NCI-H146 (cell line): ENCODE results near the gene GOLGA6L26.
"Not testable (repeated sequence)": the region's sequence is repeated elsewhere in the genome, so short reads cannot be mapped to it uniquely, and the experiment has no call there.

Source experiments
- DNase-seq: peaks from one replicate; lab custom pipeline; 2025; lab: John Stamatoyannopoulos, UW

GOLGA6L26 gene

GRCh38 chr15:23334096-23334495, at the start of gene GOLGA6L26:
Gene GOLGA6L26, minus strand, starts transcription at chr15:23334196. Its CDS starts 61 bp downstream, at chr15:23334135.
- not testable (repeated sequence) for DNase-seq

DNA sequence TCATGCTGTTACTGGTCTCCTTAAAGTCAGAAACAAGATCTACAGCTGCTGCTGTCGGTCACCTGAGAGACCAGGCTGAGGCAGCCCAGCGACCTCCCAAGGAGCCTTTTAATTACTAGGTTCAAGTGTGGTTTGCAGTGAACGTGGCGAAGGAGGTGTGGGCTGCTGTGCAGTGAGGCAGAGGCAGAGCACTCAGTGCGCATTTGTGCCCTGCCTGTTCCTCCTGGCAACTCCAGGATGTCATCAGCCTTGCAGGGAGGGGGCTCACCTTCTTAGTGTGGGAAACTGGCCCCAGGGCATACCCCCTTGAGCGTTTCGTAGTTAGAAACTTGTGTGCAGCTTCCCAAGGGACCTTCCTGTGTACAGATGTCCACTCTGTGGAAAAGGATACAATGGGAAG, 47.2 kb upstream of the GOLGA6L26 start:
- DNase-seq, result not testable (repeated sequence)

- DNase-seq, result not testable (repeated sequence)
These were observed 46.7 kb upstream of the GOLGA6L26 start for GRCh38 chr15:23380700-23381099.

GRCh38 chr15:23378946-23379345, 45.0 kb upstream of the GOLGA6L26 start:
- not testable (repeated sequence) for DNase-seq

GRCh38 chr15:23374226-23374625, 40.2 kb upstream of the GOLGA6L26 start:
- DNase-seq, result not testable (repeated sequence)

GRCh38 chr15:23372891-23373600, 39.0 kb upstream of the GOLGA6L26 start:
- not testable (repeated sequence) for DNase-seq

- no peak for DNase-seq
These were observed 38.3 kb upstream of the GOLGA6L26 start for GRCh38 chr15:23372284-23372683.

DNA sequence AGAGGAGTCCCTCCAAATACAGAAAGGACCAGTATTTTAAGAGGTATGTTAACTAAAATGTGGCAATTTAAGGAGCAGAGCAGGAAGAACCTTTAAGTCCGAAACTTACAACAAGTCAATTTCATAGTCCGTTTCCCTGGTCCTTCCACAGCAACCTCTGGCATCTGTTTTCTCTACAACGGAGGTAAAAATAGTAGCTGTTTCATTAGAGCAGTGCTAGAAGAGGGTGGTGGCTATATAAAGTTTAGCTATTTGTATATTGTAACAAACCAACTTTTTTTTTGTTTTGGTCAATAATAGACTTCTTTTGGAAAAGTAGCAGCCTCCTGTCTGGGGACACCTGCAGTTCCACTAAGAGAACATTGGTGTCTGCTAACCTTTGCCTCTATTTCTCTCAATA, 37.9 kb upstream of the GOLGA6L26 start:
- DNase-seq, result not testable (repeated sequence)

- not testable (repeated sequence) for DNase-seq
These were observed 37.1 kb upstream of the GOLGA6L26 start for GRCh38 chr15:23371134-23371533.

DNA sequence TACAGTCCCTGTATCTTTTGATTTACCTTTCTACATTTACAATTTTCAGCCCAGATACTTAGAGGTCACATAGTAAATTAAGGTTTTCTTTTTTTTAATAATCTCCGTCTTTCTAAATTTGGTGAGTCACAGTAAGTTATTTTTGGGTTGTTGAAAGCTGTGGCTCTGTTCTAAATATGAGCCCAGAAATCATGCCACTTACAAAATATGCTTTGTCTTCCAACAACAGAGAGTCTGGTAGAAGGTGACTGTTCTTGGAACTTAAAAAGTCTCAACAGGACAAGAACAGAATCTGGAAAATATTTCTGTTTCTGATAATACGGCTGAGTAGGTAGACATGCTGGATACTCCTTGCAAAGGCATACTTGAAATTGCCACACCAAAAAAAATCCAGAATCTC, 36.6 kb upstream of the GOLGA6L26 start:
- no peak for DNase-seq

DNA sequence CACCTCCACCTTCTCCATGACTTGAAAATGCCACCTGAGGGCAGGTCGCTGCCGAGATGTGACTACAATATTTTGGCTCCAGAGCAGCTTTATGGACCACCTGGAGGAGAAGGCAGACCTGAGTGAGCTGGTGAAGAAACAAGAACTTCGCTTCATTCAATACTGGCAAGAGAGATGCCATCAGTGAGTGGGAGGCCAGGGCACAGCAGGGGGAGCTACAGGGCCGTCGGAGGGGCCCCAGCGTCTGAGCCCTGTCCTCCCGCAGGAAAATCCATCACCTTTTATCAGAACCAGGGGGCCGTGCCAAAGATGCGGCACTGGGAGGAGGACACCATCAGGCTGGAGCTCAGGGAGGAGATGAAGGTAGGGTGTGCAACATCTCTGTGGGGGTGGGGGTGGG, 30.3 kb upstream of the GOLGA6L26 start:
- DNase-seq, result not testable (repeated sequence)

GRCh38 chr15:23362622-23363021, 28.6 kb upstream of the GOLGA6L26 start:
- not testable (repeated sequence) for DNase-seq

DNA sequence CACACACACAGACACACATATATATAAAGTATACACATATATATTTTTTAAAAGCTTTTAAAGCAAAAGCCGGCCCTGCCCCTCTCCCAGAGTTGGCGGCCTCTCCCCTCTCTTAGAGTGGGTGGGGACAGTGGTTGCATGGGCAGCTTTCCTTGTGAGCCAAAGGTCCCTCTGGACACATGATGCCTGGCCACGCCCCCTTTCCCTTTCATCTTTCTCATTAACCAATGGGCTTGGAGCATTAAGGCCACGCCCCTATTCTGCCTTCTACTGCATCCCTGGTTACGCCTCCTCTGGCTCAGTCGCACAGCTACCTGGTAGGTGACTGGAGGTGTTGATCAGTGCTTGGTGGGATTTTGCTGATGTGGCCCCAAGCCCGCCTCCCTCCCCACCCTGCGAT, 20.5 kb upstream of the GOLGA6L26 start, which contains the start of gene GOLGA8S:
Gene GOLGA8S (plus strand): TSS at position 301 of the 400 bp plus-strand sequence. CDS start 62 bp downstream, at position 363.
- not testable (repeated sequence) for DNase-seq

GRCh38 chr15:23311233-23311632, 22.8 kb downstream of the GOLGA6L26 start:
- not testable (repeated sequence) for DNase-seq

- not testable (repeated sequence) for DNase-seq
These were observed 28.1 kb downstream of the GOLGA6L26 start for GRCh38 chr15:23305921-23306320.

DNA sequence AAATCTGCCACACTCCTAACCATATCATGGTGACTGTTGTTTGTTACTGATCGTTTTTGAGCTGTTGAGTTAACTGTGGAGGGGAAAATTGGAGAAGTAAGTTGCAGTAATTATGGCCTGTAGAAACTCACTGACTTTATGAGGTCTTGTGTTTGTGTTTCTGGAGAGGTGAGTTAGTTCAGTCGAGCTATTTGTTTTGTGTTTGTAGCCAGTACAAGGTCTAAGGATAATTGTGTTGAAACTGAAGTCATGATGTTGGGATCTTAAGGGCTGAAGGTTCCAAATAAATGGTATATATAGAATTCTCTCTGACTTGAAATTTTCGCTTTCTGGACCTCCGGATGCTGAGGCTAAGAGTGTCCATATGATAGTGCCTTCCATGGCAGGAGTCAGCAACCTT, 29.2 kb downstream of the GOLGA6L26 start:
- DNase-seq, result not testable (repeated sequence)

- DNase-seq, result not testable (repeated sequence)
These were observed 29.7 kb downstream of the GOLGA6L26 start for GRCh38 chr15:23304267-23304666.

- DNase-seq, result not testable (repeated sequence)
These were observed 30.3 kb downstream of the GOLGA6L26 start for GRCh38 chr15:23303654-23304053.

GRCh38 chr15:23303246-23303645, 30.8 kb downstream of the GOLGA6L26 start:
- DNase-seq, result not testable (repeated sequence)
